ENCODE measurements around the gene EXOC4. TPM values are rescaled to one million over a fixed set of nuclear protein-coding genes. Genes with fewer than 3 reads are reported as not detected.

The EXOC4 gene
- total RNA-seq, 1 donor from 2014 or later: 67.7 TPM

DNA sequence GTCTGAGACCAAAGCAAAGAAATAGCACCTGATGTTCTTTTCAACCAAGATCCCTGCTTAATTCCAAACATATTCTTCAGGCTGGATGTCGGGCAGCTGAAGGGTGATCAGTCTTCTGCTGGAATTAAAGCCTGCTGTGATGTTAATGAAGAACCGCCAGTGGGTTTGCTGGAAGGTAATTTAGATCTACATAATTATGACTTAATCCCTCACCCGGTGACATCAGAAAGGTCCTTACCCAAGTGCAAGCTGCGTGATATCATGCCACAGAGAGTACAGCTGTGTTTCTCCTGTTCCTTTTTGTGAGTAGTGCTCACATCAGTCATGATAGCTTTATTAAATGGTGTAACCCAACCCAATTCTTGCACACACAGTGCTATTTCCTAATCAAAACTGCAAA, 845.2 kb downstream of the EXOC4 start:
- H3K36me3 Mint-ChIP-seq (ENCODE audit: low read depth): peaks cover 4% of the 10 kb centered on the region
- H3K27ac Mint-ChIP-seq (ENCODE audit: unreplicated experiment): no peak overlapping the region
- DNase-seq (ENCODE audit: low spot score): no peak
- no peaks in the 10 kb centered on the region for H3K27me3 Mint-ChIP-seq (ENCODE audit: low read depth)
- TF ChIP-seq, protein P1, sequence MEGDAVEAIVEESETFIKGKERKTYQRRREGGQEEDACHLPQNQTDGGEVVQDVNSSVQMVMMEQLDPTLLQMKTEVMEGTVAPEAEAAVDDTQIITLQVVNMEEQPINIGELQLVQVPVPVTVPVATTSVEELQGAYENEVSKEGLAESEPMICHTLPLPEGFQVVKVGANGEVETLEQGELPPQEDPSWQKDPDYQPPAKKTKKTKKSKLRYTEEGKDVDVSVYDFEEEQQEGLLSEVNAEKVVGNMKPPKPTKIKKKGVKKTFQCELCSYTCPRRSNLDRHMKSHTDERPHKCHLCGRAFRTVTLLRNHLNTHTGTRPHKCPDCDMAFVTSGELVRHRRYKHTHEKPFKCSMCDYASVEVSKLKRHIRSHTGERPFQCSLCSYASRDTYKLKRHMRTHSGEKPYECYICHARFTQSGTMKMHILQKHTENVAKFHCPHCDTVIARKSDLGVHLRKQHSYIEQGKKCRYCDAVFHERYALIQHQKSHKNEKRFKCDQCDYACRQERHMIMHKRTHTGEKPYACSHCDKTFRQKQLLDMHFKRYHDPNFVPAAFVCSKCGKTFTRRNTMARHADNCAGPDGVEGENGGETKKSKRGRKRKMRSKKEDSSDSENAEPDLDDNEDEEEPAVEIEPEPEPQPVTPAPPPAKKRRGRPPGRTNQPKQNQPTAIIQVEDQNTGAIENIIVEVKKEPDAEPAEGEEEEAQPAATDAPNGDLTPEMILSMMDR (IDR thresholded peaks at IDR 0.05): no peak
- peaks cover 35% of the 10 kb centered on the region for H3K9me3 Mint-ChIP-seq (ENCODE audit: low read depth)
- H3K4me1 Mint-ChIP-seq (ENCODE audit: low read depth): no peaks in the 10 kb centered on the region
- H3K4me3 Mint-ChIP-seq (ENCODE audit: unreplicated experiment): no peak overlapping the region

DNA sequence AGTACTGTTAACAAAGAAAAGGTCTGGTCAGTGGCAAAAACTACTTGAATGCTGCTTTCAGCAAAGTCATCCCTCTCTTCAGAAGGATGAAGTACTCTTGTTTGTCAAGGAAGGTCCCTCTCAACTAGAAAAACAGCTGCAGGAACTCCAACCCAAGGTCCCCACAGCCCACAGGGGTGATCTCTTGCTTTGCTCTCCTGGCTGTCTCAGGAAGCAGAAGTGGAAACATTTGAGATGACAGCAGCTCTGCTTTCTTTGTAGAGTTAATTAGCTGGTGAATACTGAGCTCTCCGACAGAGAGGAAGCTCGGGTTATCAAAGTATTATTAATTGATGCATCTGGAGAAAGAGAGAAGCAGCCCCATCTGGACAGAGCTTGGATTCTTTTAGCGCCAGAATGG, 848.8 kb downstream of the EXOC4 start:
- Mint-ChIP-seq H3K4me1 (ENCODE audit: low read depth) (no peaks in the 10 kb centered on the region), H3K27ac (ENCODE audit: unreplicated experiment) (no peak overlapping the region), H3K4me3 (ENCODE audit: unreplicated experiment) (no peak overlapping the region)

DNA sequence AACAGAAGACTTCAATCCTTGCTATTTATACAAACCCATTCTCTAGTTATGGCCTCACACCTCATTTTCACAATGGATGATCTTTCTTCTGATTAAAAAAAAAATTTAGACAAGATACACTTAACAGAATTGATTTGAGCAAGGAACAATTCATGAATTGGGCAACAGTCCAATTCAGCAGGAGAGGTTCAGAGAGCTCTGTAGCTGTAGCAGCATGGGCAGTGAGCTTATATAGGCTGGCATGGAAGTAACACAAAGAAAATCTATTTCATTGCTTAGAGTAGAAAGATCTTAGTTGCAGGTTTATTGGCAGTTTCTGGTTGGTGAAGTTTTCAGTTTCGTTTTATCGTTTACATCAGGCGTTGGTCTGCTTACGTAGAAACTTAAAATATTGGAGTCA, 851.3 kb downstream of the EXOC4 start:
- TF ChIP-seq, protein P1 (IDR thresholded peaks at IDR 0.05): no peak
- no peaks in the 10 kb centered on the region for H3K27me3 Mint-ChIP-seq (ENCODE audit: low read depth)
- H3K36me3 Mint-ChIP-seq (ENCODE audit: low read depth): peaks cover 2% of the 10 kb centered on the region

More for the DNA sequence above, 848.8 kb downstream of the EXOC4 start:
- peaks cover 1% of the 10 kb centered on the region for H3K9me3 Mint-ChIP-seq (ENCODE audit: low read depth)
- H3K36me3 Mint-ChIP-seq (ENCODE audit: low read depth): peaks cover 2% of the 10 kb centered on the region
- no peaks in the 10 kb centered on the region for H3K27me3 Mint-ChIP-seq (ENCODE audit: low read depth)
- DNase-seq (ENCODE audit: low spot score): no peak
- TF ChIP-seq, protein P1 (IDR thresholded peaks at IDR 0.05): no peak

DNA sequence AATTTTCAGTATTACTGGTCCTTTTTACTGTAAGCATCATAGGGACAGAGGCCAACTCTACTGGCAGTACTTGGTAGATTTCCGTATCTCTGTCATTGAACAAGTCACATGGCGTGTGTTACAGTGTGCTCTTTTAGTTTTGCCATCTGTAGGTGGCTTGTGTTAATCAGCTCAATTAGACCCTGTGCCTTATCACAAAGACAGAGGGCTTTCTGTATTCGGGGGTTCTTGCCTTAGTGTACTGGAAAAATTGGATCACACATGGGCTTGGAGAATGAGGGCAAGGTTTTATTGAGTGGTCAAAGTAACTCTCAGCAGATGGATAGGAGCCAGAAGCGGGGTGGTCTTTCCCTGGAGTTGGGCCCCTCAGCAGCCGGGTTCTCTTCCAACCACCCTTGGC, 853.0 kb downstream of the EXOC4 start:
- Mint-ChIP-seq H3K4me1 (ENCODE audit: low read depth) (no peaks in the 10 kb centered on the region), H3K27me3 (ENCODE audit: low read depth) (no peaks in the 10 kb centered on the region), H3K27ac (ENCODE audit: unreplicated experiment) (no peak overlapping the region), H3K36me3 (ENCODE audit: low read depth) (peaks cover 2% of the 10 kb centered on the region), H3K9me3 (ENCODE audit: low read depth) (no peaks in the 10 kb centered on the region), H3K4me3 (ENCODE audit: unreplicated experiment) (no peak overlapping the region)
- TF ChIP-seq, protein P1 (IDR thresholded peaks at IDR 0.05): no peak
- DNase-seq (ENCODE audit: low spot score): no peak

More for the DNA sequence above, 851.3 kb downstream of the EXOC4 start:
- no peak for DNase-seq (ENCODE audit: low spot score)
- no peak overlapping the region for H3K27ac Mint-ChIP-seq (ENCODE audit: unreplicated experiment)
- H3K4me1 Mint-ChIP-seq (ENCODE audit: low read depth): no peaks in the 10 kb centered on the region
- H3K4me3 Mint-ChIP-seq (ENCODE audit: unreplicated experiment): no peak overlapping the region
- no peaks in the 10 kb centered on the region for H3K9me3 Mint-ChIP-seq (ENCODE audit: low read depth)

DNA sequence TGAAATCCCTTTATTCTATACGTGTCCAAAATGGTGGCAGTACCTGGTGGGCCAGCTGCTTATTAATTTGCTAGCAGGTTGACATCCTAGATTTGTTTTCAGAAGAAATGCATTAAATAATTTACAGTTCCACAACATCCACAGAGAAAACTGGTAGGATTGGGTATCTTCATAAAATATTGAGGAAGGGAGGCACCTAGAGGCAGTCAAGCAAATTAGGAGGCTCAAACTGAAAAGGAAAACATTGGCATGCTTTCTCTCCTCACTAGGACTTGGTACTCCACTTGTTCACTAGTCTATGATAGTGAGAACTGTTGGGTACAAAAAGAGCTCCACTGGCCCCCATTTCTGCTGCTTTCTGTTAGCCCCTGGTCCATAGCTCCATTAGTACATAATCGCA, 855.9 kb downstream of the EXOC4 start:
- Mint-ChIP-seq H3K4me1 (ENCODE audit: low read depth) (no peaks in the 10 kb centered on the region), H3K4me3 (ENCODE audit: unreplicated experiment) (no peak overlapping the region), H3K27ac (ENCODE audit: unreplicated experiment) (no peak overlapping the region), H3K9me3 (ENCODE audit: low read depth) (no peaks in the 10 kb centered on the region), H3K27me3 (ENCODE audit: low read depth) (no peaks in the 10 kb centered on the region), H3K36me3 (ENCODE audit: low read depth) (no peaks in the 10 kb centered on the region)
- no peak for DNase-seq (ENCODE audit: low spot score)
- TF ChIP-seq, protein P1 (IDR thresholded peaks at IDR 0.05): no peak

All from chondrocyte (in vitro differentiated cells).